Smooth muscle cell (in vitro differentiated cells): ENCODE data around the gene BRI3BP. TPM values are rescaled to one million over a fixed set of nuclear protein-coding genes. Genes with fewer than 3 reads are reported as not detected.

Source experiments
- DNase-seq: peaks from one replicate; lab custom pipeline; 2025; ENCODE audit not compliant: unreplicated experiment; lab: John Stamatoyannopoulos, UW
- H2AFZ ChIP-seq: fragments of 200-600 bp; sonication (generic); 2 replicates; pipeline ENCODE4 v1.6.0; 2016; ENCODE audit warnings: antibody characterized with exemption, low read depth, mild to moderate bottlenecking
- H3F3A ChIP-seq: fragments of 200-600 bp; sonication (generic); 2 replicates; pipeline ENCODE4 v1.6.0; 2017; ENCODE audit warnings: antibody characterized with exemption, low read depth
- H3K27ac ChIP-seq: fragments of 200-600 bp; sonication (generic); 2 replicates; pipeline ENCODE4 v1.5.1; 2016; ENCODE audit warnings: low read depth, mild to moderate bottlenecking
- H3K27me3 ChIP-seq: fragments of 200-600 bp; sonication (generic); 2 replicates; pipeline ENCODE4 v1.6.1; 2016; ENCODE audit warnings: low read depth, mild to moderate bottlenecking
- H3K36me3 ChIP-seq: fragments of 200-600 bp; sonication (generic); 2 replicates; pipeline ENCODE4 v1.5.1; 2016; ENCODE audit warnings: low read depth
- H3K4me1 ChIP-seq: fragments of 200-600 bp; sonication (generic); 2 replicates; pipeline ENCODE4 v1.5.1; 2016; ENCODE audit warnings: low read depth
- H3K4me2 ChIP-seq: fragments of 200-600 bp; sonication (generic); 2 replicates; pipeline ENCODE4 v1.6.0; 2016; ENCODE audit warnings: mild to moderate bottlenecking
- H3K4me3 ChIP-seq: fragments of 200-600 bp; sonication (generic); 2 replicates; pipeline ENCODE4 v1.5.1; 2016; ENCODE audit warnings: mild to moderate bottlenecking
- H3K79me2 ChIP-seq: fragments of 200-600 bp; sonication (generic); 2 replicates; pipeline ENCODE4 v1.6.0; 2016; ENCODE audit warnings: low read depth, mild to moderate bottlenecking
- H3K9ac ChIP-seq: fragments of 200-600 bp; sonication (generic); 2 replicates; pipeline ENCODE4 v1.6.0; 2016; ENCODE audit warnings: low read depth
- H3K9me3 ChIP-seq: fragments of 200-600 bp; sonication (generic); replicated peaks from 2 replicates; pipeline ENCODE4 v1.5.1; 2016; ENCODE audit warnings: low read depth
- H4K20me1 ChIP-seq: fragments of 200-600 bp; sonication (generic); 2 replicates; pipeline ENCODE4 v1.6.0; 2016; ENCODE audit warnings: low read depth
- CTCF ChIP-seq: fragments of 200-600 bp; sonication (generic); IDR thresholded peaks from 2 replicates; pipeline ENCODE4 v1.5.1; 2017; ENCODE audit warnings: borderline replicate concordance, mild to moderate bottlenecking, antibody characterized with exemption; ENCODE audit not compliant: insufficient read depth, poor library complexity, severe bottlenecking
- WGBS: methylation state at CpG from one replicate; pipeline ENCODE4 v1.1.7; 2016; ENCODE audit warnings: low lambda C conversion rate; 5-methylcytosine and 5-hydroxymethylcytosine counted together
- polyA plus RNA-seq: library from polyadenylated mRNA; unstranded; fragments of >200 nt; fragmentation: Nextera tagmentation; extraction: Ambion mirVana; gene quantifications from 2 replicates; pipeline ENCODE4 v1.2.1, GENCODE V29; 2016
- total RNA-seq: library from RNA; depleted of rRNA; stranded (reverse); fragments of >200 nt; gene quantifications from 2 replicates; pipeline ENCODE4 v1.2.3, GENCODE V29; 2014

Gene BRI3BP
- total and polyA plus RNA-seq, 2 experiments from 2014 or later: 1.2 to 1.8 TPM

- Histone ChIP-seq H3K36me3 (no peaks in the 10 kb centered on the region), H3K4me1 (no peaks in the 10 kb centered on the region), H3F3A (no peaks in the 10 kb centered on the region), H3K27me3 (no peaks in the 10 kb centered on the region), H3K9ac (no peak overlapping the region), H3K4me2 (no peak overlapping the region), H3K79me2 (no peaks in the 10 kb centered on the region), H3K9me3 (no peaks in the 10 kb centered on the region), H3K27ac (no peak overlapping the region), H2AFZ (no peak overlapping the region), H4K20me1 (no peaks in the 10 kb centered on the region), H3K4me3 (no peak overlapping the region)
- WGBS: 96% methylated on average over 20 of the region's 20 CpGs
- DNase-seq: no peak
- no peak for TF ChIP-seq CTCF
Observed at GRCh38 chr12:124947561-124948398, 45.7 kb upstream of the BRI3BP start.

GRCh38 chr12:124949066-124949465 lies 44.4 kb upstream of the BRI3BP start:
- Histone ChIP-seq H3K9me3 (no peaks in the 10 kb centered on the region), H3K4me2 (no peak overlapping the region), H3K27ac (no peak overlapping the region), H3K4me1 (no peaks in the 10 kb centered on the region), H3K79me2 (no peaks in the 10 kb centered on the region), H2AFZ (no peak overlapping the region), H4K20me1 (no peaks in the 10 kb centered on the region), H3K27me3 (no peaks in the 10 kb centered on the region), H3K9ac (no peak overlapping the region), H3K36me3 (no peaks in the 10 kb centered on the region), H3F3A (no peaks in the 10 kb centered on the region), H3K4me3 (no peak overlapping the region)
- no peak for TF ChIP-seq CTCF
- 98% methylated on average over 12 of the region's 12 CpGs for WGBS
- no peak for DNase-seq

GRCh38 chr12:124949779-124950728 lies 43.4 kb upstream of the BRI3BP start:
- no peak for DNase-seq
- no peak overlapping the region for H3K9ac ChIP-seq
- no peak overlapping the region for H3K4me3 ChIP-seq
- H3K4me2 ChIP-seq: no peak overlapping the region
- H3K4me1 ChIP-seq: no peaks in the 10 kb centered on the region
- TF ChIP-seq CTCF: no peak
- no peaks in the 10 kb centered on the region for H4K20me1 ChIP-seq
- 96% methylated on average over 42 of the region's 47 CpGs for WGBS
- no peaks in the 10 kb centered on the region for H3K9me3 ChIP-seq
- no peaks in the 10 kb centered on the region for H3K36me3 ChIP-seq
- no peaks in the 10 kb centered on the region for H3K27me3 ChIP-seq
- no peaks in the 10 kb centered on the region for H3F3A ChIP-seq
- H3K79me2 ChIP-seq: no peaks in the 10 kb centered on the region
- no peak overlapping the region for H3K27ac ChIP-seq
- H2AFZ ChIP-seq: no peak overlapping the region
